Aorta (tissue), 5 donors: Measurements from ENCODE around the gene LYPD6. TPM values are rescaled to one million over a fixed set of nuclear protein-coding genes. Genes with fewer than 3 reads are reported as not detected.

ENCODE experiments used
- ATAC-seq: fragments of 200-7000 bp; cut with Tn5 transposase; one replicate; pipeline ENCODE4 v1.9.1; 2022; ENCODE audit warnings: moderate library complexity; ENCODE audit not compliant: low FRiP score
- DNase-seq, 2 donors: peaks; one replicate each; pipeline ENCODE4 v3.0.0-alpha.2; 2020
- H3K27ac ChIP-seq, 2 donors: one replicate each; pipeline ENCODE4 v1.5.1; 2013; ENCODE audit warnings: low read length in 2 of 2, mild to moderate bottlenecking in 2 of 2, moderate library complexity in 2 of 2, control low read depth in 1 of 2, inconsistent platforms in 1 of 2, low read depth in 1 of 2
- H3K27me3 ChIP-seq, 2 donors: one replicate each; pipeline ENCODE4 v1.6.1; 2013; ENCODE audit warnings: control low read depth in 1 of 2, low read length in 1 of 2, mild to moderate bottlenecking in 1 of 2, moderate library complexity in 1 of 2; ENCODE audit not compliant: insufficient read depth in 2 of 2, control insufficient read depth in 1 of 2
- H3K36me3 ChIP-seq, 2 donors: one replicate each; pipeline ENCODE4 v1.6.1; 2013; ENCODE audit warnings: control low read depth in 1 of 2, low read length in 1 of 2, mild to moderate bottlenecking in 1 of 2; ENCODE audit not compliant: insufficient read depth in 2 of 2, control insufficient read depth in 1 of 2
- H3K4me1 ChIP-seq, 2 donors: one replicate each; pipeline ENCODE4 v1.6.1; 2013; ENCODE audit warnings: low read length in 2 of 2, control low read depth in 1 of 2, mild to moderate bottlenecking in 1 of 2, moderate library complexity in 1 of 2; ENCODE audit not compliant: insufficient read depth in 2 of 2, control insufficient read depth in 1 of 2
- H3K4me3 ChIP-seq, 2 donors: one replicate each; pipeline ENCODE4 v1.5.1; 2013; ENCODE audit warnings: low read length in 2 of 2, control low read depth in 1 of 2, mild to moderate bottlenecking in 1 of 2
- H3K9me3 ChIP-seq: one replicate; pipeline ENCODE4 v1.6.1; 2013; ENCODE audit warnings: mild to moderate bottlenecking, low read length; ENCODE audit not compliant: control insufficient read depth
- WGBS, 2 donors: extraction: QIAGEN DNeasy Blood & Tissue Kit; methylation state at CpG; one replicate each; pipeline ENCODE4 v1.1.7; 2013; 5-methylcytosine and 5-hydroxymethylcytosine counted together
- intact Hi-C, 2 donors: fragments of 100-400 bp; cut with DNase I; formaldehyde crosslinking; loops; one replicate each; pipeline versions ENCODE4 v1.14.2 to v1.15.0; 2022
- polyA plus RNA-seq, 2 donors: library from polyadenylated mRNA; stranded (reverse); fragments of 200-250 nt; gene quantifications; one replicate each; pipeline ENCODE4 v1.2.3, GENCODE V29; 2013
- total RNA-seq, 2 donors: library from RNA; stranded (reverse); fragmentation: NEBNext Ultra II Directional; extraction: Animal tissue kit (Norgen Biotek cat#: 25700); gene quantifications; one replicate each; pipeline ENCODE4 v1.2.1, GENCODE V29; 2021
- donor health status: healthy with polysubstance abuse.
- donor health status: Bipolar disorder and iron deficiency.
- donor health status: DM: no; HTN: no; CAD: no.
- donor health status: DM: no; HTN: no; CAD: no.
- donor health status: DM: yes; HTN: yes; CAD: no.

LYPD6 gene
- total and polyA plus RNA-seq, 4 donors, result 0.23 to 0.42 (median 0.25) TPM; not detected in 1

- H3K9me3 ChIP-seq, result no peaks in the 10 kb centered on the region
- H3K4me1 ChIP-seq, result no peaks in the 10 kb centered on the region
- WGBS, 2 donors, result 40 to 42% methylated on average over 1 of the region's 1 CpG
- intact Hi-C loops, result no loop called here
- DNase-seq (no peak), ATAC-seq (no peak)
- H3K27ac ChIP-seq, result no peak overlapping the region
- H3K4me3 ChIP-seq, result no peak overlapping the region
- H3K27me3 ChIP-seq, result no peaks in the 10 kb centered on the region
- no peaks in the 10 kb centered on the region for H3K36me3 ChIP-seq
Measured at GRCh38 chr2:149383340-149383739, 53.0 kb downstream of the LYPD6 start.

GRCh38 chr2:149385350-149385749, 55.0 kb downstream of the LYPD6 start:
- no peak for DNase-seq
- Histone ChIP-seq H3K9me3 (no peaks in the 10 kb centered on the region), H3K27me3 (no peaks in the 10 kb centered on the region), H3K27ac (no peak overlapping the region), H3K4me1 (no peaks in the 10 kb centered on the region), H3K4me3 (no peak overlapping the region), H3K36me3 (no peaks in the 10 kb centered on the region)
- no peak for ATAC-seq
- intact Hi-C loops, result loop anchor here in 1 of 2 donors (5.0 kb wide), 1 partner anchor 78 kb away; no protein-coding TSS in a partner anchor
- WGBS, 2 donors, result 51 to 62% methylated on average over 1 of the region's 1 CpG

GRCh38 chr2:149387411-149387810, 57.0 kb downstream of the LYPD6 start:
- ATAC-seq, result no peak
- WGBS, 2 donors, result 68 to 88% methylated on average over 2 of the region's 2 CpGs
- DNase-seq, result no peak

GRCh38 chr2:149388120-149388816, 57.9 kb downstream of the LYPD6 start:
- WGBS, 2 donors, result 54 to 61% methylated on average over 2 of the region's 2 CpGs
- intact Hi-C loops, result loop anchor here in 1 of 2 donors (5.0 kb wide), 1 partner anchor 81 kb away; no protein-coding TSS in a partner anchor
- ATAC-seq, result no peak
- Histone ChIP-seq H3K27me3 (no peaks in the 10 kb centered on the region), H3K4me1 (no peaks in the 10 kb centered on the region), H3K9me3 (no peaks in the 10 kb centered on the region), H3K4me3 (no peak overlapping the region), H3K36me3 (no peaks in the 10 kb centered on the region), H3K27ac (no peak overlapping the region)
- no peak for DNase-seq

More at GRCh38 chr2:149387411-149387810, 57.0 kb downstream of the LYPD6 start:
- intact Hi-C loops, result loop anchor here in 1 of 2 donors (5.0 kb wide), 1 partner anchor 80 kb away; no protein-coding TSS in a partner anchor
- Histone ChIP-seq H3K4me1 (no peaks in the 10 kb centered on the region), H3K27ac (no peak overlapping the region), H3K4me3 (no peak overlapping the region), H3K9me3 (no peaks in the 10 kb centered on the region), H3K36me3 (no peaks in the 10 kb centered on the region), H3K27me3 (no peaks in the 10 kb centered on the region)

- Histone ChIP-seq H3K4me3 (no peak overlapping the region), H3K9me3 (no peaks in the 10 kb centered on the region), H3K36me3 (no peaks in the 10 kb centered on the region), H3K27ac (no peak overlapping the region), H3K4me1 (no peaks in the 10 kb centered on the region), H3K27me3 (no peaks in the 10 kb centered on the region)
- intact Hi-C loops, result loop anchor here in 1 of 2 donors (5.0 kb wide), 1 partner anchor 82 kb away; no protein-coding TSS in a partner anchor
- DNase-seq (no peak), ATAC-seq (no peak)
- WGBS, 2 donors, result 75 to 76% methylated on average over 6 of the region's 6 CpGs
Measured at GRCh38 chr2:149389506-149390167, 59.2 kb downstream of the LYPD6 start.

- DNase-seq (no peak), ATAC-seq (peak; percentile 42)
- no peak overlapping the region for H3K4me3 ChIP-seq
- no peaks in the 10 kb centered on the region for H3K9me3 ChIP-seq
- H3K36me3 ChIP-seq, result no peaks in the 10 kb centered on the region
- no peaks in the 10 kb centered on the region for H3K27me3 ChIP-seq
- WGBS, 2 donors, result 66 to 73% methylated on average over 4 of the region's 4 CpGs
- intact Hi-C loops, result no loop called here
- H3K4me1 ChIP-seq, result no peaks in the 10 kb centered on the region
- H3K27ac ChIP-seq, result no peak overlapping the region
Measured at GRCh38 chr2:149393614-149394013, 63.2 kb downstream of the LYPD6 start.

GRCh38 chr2:149394864-149395263, 64.5 kb downstream of the LYPD6 start:
- Histone ChIP-seq H3K36me3 (no peaks in the 10 kb centered on the region), H3K4me3 (no peak overlapping the region), H3K4me1 (no peaks in the 10 kb centered on the region), H3K9me3 (peaks cover under 1% of the 10 kb centered on the region), H3K27me3 (no peaks in the 10 kb centered on the region), H3K27ac (no peak overlapping the region)
- DNase-seq (no peak), ATAC-seq (no peak)
- WGBS, 2 donors, result 97 to 98% methylated on average over 2 of the region's 2 CpGs
- intact Hi-C loops, result no loop called here

- no peaks in the 10 kb centered on the region for H3K4me1 ChIP-seq
- no peak for ATAC-seq
- no peaks in the 10 kb centered on the region for H3K27me3 ChIP-seq
- H3K36me3 ChIP-seq, result no peaks in the 10 kb centered on the region
- DNase-seq, result no peak
- WGBS, 2 donors, result 65 to 78% methylated on average over 13 of the region's 13 CpGs
- intact Hi-C loops, result no loop called here
- no peak overlapping the region for H3K27ac ChIP-seq
- H3K9me3 ChIP-seq, result peaks cover 4% of the 10 kb centered on the region
- no peak overlapping the region for H3K4me3 ChIP-seq
Measured at GRCh38 chr2:149399934-149400615, 69.7 kb downstream of the LYPD6 start.
